LHCN-M2 (cell line): ENCODE data around the gene CHRM1. TPM values are rescaled to one million over a fixed set of nuclear protein-coding genes. Genes with fewer than 3 reads are reported as not detected.
"Not testable (repeated sequence)": the region's sequence is repeated elsewhere in the genome, so short reads cannot be mapped to it uniquely, and the experiment has no call there.

ENCODE experiments used
- DNase-seq: peaks from one replicate; pipeline ENCODE4 v3.0.0-alpha.2; 2012; ENCODE audit warnings: low read depth
- polyA plus RNA-seq: library from polyadenylated mRNA; unstranded; fragments of >200 nt; gene quantifications from one replicate; pipeline ENCODE4 v1.2.1, GENCODE V29; 2012; ENCODE audit warnings: missing spikeins
- total RNA-seq: library from RNA; depleted of rRNA; stranded (reverse); fragments of >200 nt; gene quantifications from 2 replicates; pipeline ENCODE4 v1.2.3, GENCODE V29; 2014; rRNA removed

CHRM1 gene
- not detected in 2 replicates for total RNA-seq
- polyA plus RNA-seq: not detected

GRCh38 chr11:62921201-62921572 is at the start of gene CHRM1:
CHRM1 (minus strand) TSS chr11:62921363; CDS start chr11:62911100, 10,263 bp downstream.
- no peak for DNase-seq

GRCh38 chr11:62965574-62965973 is 44.4 kb upstream of the CHRM1 start:
- no peak for DNase-seq

- no peak for DNase-seq
These were observed 41.2 kb upstream of the CHRM1 start for GRCh38 chr11:62962391-62962790.

DNA sequence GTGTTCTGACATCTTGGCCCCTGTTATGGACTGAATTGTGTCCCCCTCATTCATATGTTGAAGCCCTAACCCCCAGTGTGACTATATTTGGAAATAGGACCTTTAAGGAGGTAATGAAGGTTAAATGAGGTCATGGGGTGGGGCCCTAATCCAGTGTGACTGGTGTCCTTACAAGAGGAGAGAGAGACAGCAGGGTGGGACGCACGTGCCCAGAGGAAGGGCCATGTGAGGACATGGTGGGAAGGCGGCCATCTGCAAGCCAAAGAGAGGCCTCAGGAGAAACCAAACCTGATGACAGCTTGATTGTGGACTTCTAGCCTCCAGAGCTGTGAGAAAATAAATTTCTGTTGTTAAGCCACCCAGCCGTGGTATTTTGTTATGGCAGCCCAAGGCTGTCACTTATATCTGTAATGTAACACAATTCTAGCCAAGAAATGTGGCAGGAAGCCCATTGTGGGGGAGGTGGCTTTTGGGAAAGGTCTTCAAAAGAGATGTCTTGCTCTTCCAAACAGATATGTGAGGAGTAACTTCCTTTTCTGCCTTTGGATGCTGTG is 39.9 kb upstream of the CHRM1 start:
- DNase-seq: no peak

- no peak for DNase-seq
These were observed 38.3 kb upstream of the CHRM1 start for GRCh38 chr11:62959422-62959980.

- DNase-seq: peak; percentile 60
These were observed 37.6 kb upstream of the CHRM1 start for GRCh38 chr11:62958547-62959421.

DNA sequence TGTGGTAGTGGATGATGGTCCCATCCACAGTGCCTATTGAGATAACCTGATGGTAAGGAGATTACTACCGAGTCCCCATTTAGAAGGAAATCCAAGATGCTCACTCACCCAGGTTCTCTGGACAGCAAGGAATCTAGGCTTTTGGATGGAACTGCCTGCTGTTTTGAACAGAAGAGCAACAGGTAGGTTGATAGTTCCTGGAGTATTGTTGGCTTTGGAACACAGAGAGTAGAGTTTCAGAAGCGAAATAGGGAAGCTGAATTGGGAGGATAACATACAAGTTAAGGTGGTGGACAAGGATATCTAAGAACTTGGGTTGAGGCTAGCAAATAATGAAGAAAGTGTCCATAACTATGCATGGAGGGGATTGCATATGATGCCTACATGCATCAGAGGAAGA is 36.0 kb upstream of the CHRM1 start:
- no peak for DNase-seq

DNA sequence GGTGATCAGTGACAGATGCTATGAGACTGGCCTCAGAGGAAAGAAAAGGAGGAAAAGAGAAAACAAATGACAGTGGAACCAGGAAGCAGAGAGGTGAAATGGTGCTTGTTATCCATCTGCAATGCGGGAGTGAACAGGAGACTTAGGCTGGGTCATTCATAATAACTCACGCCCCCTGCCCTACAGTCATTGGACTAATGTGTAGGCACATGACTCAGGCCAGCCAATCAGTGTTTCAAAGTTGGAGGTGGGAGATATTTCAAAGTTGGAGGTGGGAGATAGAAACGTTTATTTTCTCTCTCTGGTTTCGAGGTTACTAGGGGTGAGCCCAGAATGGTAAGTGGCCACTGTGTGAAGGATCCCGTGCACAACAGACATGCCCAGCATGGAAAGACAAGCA is 33.3 kb upstream of the CHRM1 start:
- no peak for DNase-seq

DNA sequence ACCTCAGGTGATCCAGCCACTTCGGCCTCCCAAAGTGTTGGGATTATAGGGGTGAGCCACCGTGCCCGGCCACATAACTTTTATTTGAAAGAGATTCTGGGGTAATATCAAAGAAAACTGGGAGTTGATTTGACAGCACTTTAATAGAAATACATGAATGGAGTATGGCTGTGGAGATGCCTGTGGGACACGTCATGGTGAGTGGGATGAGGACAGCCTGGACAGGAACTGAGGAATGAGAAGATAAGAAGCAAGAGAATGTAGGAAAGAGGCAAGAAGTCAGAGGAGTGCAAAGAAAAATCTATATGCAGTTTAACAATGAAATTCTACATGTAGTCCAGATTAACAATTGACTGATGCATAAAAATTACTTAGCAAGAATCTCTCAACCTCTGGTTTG is 32.6 kb upstream of the CHRM1 start:
- DNase-seq: no peak

GRCh38 chr11:62948765-62949320 is 27.7 kb upstream of the CHRM1 start:
- no peak for DNase-seq

DNA sequence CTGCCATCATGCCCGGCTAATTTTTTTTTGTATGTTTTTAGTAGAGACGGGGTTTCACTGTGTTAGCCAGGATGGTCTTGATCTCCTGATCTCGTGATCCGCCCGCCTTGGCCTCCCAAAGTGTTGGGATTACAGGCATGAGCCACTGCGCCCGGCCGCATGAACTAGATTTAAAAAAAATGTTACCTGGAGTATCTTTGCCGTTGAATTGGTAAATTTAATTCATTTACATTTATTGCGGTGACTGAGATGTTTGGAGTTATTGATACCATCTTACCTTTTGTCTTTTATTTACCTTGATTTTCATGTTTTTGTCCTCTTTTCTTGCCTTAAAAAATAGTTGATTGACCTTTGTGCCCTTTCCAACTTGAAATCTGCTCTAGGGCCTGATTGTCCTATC is 24.4 kb upstream of the CHRM1 start:
- not testable (repeated sequence) for DNase-seq

DNA sequence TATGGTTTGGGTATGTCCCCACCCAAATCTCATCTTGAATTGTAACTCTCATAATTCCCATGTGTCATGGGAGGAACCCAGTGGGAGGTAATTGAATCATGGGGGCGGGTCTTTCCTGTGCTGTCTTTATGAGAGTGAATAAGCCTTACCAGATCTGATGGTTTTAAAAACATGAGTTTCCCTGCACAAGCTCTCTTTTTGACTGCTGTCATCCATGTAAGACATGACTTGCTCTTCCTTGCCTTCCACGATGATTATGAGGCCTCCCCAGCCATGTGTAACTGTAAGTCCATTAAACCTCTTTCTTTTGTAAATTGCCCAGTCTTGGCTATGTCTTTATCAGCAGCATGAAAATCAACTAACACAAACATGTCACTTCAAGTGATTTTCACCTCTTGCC is 16.4 kb upstream of the CHRM1 start:
- DNase-seq: not testable (repeated sequence)

GRCh38 chr11:62934496-62934785 is 13.3 kb upstream of the CHRM1 start:
- DNase-seq: no peak

- no peak for DNase-seq
These were observed 12.8 kb upstream of the CHRM1 start for GRCh38 chr11:62933750-62934495.

DNA sequence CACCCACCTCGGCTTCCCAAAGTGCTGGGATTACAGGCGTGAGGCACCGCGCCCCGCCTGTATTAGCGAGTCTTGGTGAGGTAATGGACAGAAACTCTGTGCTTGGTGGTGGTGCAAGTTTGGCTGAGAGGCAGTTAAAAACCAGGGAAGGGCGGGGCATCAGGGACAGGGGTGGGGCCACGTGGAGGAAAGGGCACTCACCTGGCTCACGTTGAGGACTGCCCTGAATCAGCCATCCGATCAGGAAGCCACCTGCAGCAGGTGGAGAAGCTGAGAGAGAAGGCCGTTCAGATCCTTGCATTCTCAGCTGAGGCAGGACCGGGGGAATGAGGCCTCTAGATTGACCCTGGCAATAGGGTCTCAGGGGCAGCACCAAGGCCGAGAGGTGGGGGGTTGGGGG is 12.1 kb upstream of the CHRM1 start:
- DNase-seq: no peak

GRCh38 chr11:62931499-62932278 is 10.5 kb upstream of the CHRM1 start:
- peak; percentile 57 for DNase-seq

DNA sequence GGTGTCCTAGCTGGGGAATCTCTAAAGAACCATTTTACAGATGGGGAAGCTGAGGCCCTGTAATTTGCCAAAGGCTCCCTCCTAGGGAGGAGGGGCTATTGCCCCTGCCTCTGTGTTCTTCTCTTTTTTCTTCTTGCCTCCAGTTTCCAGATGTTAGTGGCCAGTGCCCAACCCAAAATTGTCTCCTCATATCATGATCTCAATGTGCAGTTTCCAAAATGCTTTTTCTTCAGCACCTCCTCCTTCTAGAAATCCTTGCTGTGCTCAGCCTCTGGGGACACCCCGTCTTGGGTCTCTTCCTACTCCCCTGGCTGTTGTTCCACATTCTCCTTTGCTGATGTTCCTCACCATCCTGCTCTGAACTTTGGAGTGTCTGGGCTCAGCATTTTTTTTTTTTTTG is 9.5 kb upstream of the CHRM1 start:
- no peak for DNase-seq

DNA sequence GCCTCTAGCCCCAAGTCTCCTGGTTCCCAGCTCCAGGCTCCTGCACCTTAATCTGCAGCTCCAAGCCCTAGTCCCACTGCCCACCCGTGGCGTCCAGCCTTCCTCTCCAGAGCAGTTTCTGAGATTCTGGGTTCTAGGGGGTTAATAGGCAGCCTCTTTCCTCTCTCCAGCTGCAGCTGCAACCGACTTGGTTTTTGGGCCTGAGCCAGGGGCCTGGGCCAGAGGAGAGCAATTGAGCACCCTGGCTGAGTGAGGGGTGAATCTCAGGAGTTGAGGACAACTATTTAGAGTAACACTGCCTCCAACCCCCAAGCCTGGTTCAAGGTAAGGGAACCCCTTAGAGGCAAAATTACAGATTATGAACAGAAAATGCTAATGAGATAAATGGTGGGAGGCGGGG is 9.0 kb upstream of the CHRM1 start:
- DNase-seq: no peak

DNA sequence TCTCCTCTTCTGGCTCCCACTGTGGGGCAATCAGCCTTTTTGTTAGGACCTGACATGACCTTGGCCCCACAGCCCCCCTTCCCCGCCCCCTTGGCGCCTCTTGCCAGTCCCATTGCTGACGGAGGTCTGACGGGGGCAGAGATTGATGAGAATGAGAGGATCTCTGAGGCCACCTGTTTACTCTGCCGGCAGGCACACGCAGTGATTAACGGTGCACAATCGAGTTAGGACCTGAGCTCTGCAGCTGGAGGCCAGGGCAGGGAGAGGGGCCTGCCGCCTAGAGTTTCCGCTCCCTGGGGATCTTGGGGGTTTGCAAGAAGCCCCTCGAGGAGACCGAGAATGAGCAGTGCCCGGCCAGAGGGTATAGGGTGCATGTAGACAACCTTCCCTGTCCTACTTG is 6.8 kb upstream of the CHRM1 start:
- no peak for DNase-seq

DNA sequence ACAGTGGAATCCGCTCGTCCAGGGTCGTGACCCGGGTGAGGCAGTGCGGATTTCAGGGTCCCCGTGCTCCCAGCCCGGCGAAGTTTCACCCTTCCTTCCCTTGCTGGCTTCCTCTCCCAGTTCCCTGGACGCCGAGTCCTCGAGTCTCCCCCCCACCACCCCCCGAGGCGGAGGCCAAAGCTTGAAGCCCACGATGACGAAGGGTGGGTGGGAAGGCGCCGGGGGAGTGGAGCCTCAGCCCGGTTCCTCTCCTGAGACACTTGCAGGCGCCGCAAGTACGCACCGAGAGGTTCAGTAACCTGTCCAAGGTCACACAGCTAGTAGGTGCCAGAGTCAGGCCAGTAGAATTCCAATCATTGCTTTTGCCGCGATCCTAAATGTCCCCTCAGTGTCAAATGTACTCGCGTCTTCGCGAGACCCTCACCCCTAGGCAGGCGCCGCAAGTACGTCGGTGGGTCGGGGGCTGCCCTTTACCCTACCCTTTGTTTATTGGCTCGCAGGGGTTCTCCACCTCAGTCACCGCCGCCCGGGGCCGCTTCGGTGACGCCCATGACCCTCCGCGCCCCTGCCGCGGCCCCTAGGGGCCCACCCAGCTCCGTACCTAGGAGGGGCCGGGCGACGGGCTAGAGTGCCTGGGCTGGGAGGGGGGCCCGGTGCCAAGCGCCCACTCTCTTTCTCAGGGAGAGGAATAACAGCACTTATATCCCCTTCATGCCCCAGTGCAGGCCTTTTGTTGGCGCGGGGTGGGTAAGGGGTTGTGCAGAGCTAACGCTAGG is 5.7 kb upstream of the CHRM1 start:
- no peak for DNase-seq
